Endodermal cell (in vitro differentiated cells): ENCODE results near the gene DNAH6. TPM values are rescaled to one million over a fixed set of nuclear protein-coding genes. Genes with fewer than 3 reads are reported as not detected.
A peak's percentile ranks its signal among the peaks of the same experiment; 100 is the strongest.

ENCODE experiments used
- DNase-seq: peaks from one replicate; pipeline ENCODE4 v3.0.0-alpha.2; 2017
- H3K27ac ChIP-seq: 2 replicates; pipeline ENCODE4 v1.5.1; 2013; ENCODE audit warnings: mild to moderate bottlenecking, low read depth, low read length, moderate library complexity
- H3K27me3 ChIP-seq: 2 replicates; pipeline ENCODE4 v1.6.1; 2013; ENCODE audit warnings: mild to moderate bottlenecking, low read length, moderate library complexity; ENCODE audit not compliant: insufficient read depth, control insufficient read depth, poor library complexity, severe bottlenecking
- H3K36me3 ChIP-seq: 2 replicates; pipeline ENCODE4 v1.7.0; 2013; ENCODE audit warnings: mild to moderate bottlenecking, low read length, moderate library complexity; ENCODE audit not compliant: control insufficient read depth, insufficient read depth
- H3K4me1 ChIP-seq: one replicate; pipeline ENCODE4 v1.7.0; 2013; ENCODE audit warnings: low read length; ENCODE audit not compliant: control insufficient read depth, insufficient read depth
- H3K4me3 ChIP-seq: 2 replicates; pipeline ENCODE4 v1.5.1; 2013; ENCODE audit warnings: mild to moderate bottlenecking, low read length, moderate library complexity
- H3K9ac ChIP-seq: 2 replicates; pipeline ENCODE4 v1.6.1; 2013; ENCODE audit warnings: mild to moderate bottlenecking, low read length, moderate library complexity; ENCODE audit not compliant: poor library complexity, severe bottlenecking; ENCODE audit errors: extremely low read depth
- H3K9me3 ChIP-seq: 2 replicates; pipeline ENCODE4 v1.6.1; 2013; ENCODE audit warnings: mild to moderate bottlenecking, low read length, moderate library complexity; ENCODE audit not compliant: control insufficient read depth
- H3K27ac Mint-ChIP-seq: 2 replicates; pipeline ENCODE4 v1.8.0; 2020; ENCODE audit warnings: mixed read lengths
- H3K27me3 Mint-ChIP-seq: 2 replicates; pipeline ENCODE4 v1.8.0; 2021; ENCODE audit warnings: mild to moderate bottlenecking, mixed read lengths; ENCODE audit not compliant: insufficient read depth
- H3K36me3 Mint-ChIP-seq: 2 replicates; pipeline ENCODE4 v1.8.0; 2020; ENCODE audit warnings: low read depth, mixed read lengths
- H3K4me1 Mint-ChIP-seq: 2 replicates; pipeline ENCODE4 v1.8.0; 2020; ENCODE audit warnings: mixed read lengths
- H3K4me3 Mint-ChIP-seq: 2 replicates; pipeline ENCODE4 v1.8.0; 2020; ENCODE audit warnings: mild to moderate bottlenecking, moderate library complexity, mixed read lengths
- H3K9me3 Mint-ChIP-seq: 2 replicates; pipeline ENCODE4 v1.8.0; 2020; ENCODE audit warnings: mild to moderate bottlenecking, mixed read lengths
- WGBS, 2 experiments: methylation state at CpG; one replicate each; pipeline versions ENCODE4 v1.1.5 to v1.1.7; 2013; ENCODE audit warnings: missing lambda C conversion rate in 2 of 2, mixed read lengths in 1 of 2; ENCODE audit not compliant: insufficient coverage in 1 of 2, insufficient read length in 1 of 2; 5-methylcytosine and 5-hydroxymethylcytosine counted together
- total RNA-seq, 2 donors: library from RNA; stranded (reverse); fragmentation: NEBNext Ultra II Directional in 1 of 2; extraction: Animal tissue kit (Norgen Biotek cat#: 25700) in 1 of 2; gene quantifications; 2 replicates in 1 of 2; 3 replicates in 1 of 2; pipeline ENCODE4 v1.2.1, GENCODE V29; 2021
- TF ChIP-seq, protein P1 (sequence below): fragments of 200-600 bp; sonication (generic); conservative IDR thresholded peaks from 2 replicates; pipeline ENCODE4 v1.5.0; 2021; ENCODE audit warnings: antibody characterized with exemption, mild to moderate bottlenecking

DNAH6 gene
- total RNA-seq, 2 donors from 2014 or later = 1.6 to 2.0 TPM

DNA sequence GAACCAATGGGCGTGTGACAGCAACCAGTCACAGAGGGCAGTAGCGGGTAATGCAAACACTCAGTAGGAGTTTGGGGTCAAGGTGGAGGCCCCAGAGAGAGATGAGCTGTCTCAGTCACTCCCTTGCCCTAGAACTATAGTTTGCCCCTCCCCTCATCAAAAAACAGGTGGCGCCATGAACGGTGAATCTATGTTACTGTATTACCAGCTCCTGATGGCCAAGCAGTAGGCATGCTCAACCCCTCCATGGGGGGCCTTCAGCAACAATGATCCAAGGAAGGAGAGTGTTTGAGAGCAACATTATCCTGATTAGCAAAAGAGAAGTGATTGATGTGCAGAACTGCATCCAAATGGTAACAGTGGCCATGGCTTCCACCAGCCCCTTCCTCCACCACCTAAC is 334.2 kb downstream of the DNAH6 start:
- TF ChIP-seq, protein P1, sequence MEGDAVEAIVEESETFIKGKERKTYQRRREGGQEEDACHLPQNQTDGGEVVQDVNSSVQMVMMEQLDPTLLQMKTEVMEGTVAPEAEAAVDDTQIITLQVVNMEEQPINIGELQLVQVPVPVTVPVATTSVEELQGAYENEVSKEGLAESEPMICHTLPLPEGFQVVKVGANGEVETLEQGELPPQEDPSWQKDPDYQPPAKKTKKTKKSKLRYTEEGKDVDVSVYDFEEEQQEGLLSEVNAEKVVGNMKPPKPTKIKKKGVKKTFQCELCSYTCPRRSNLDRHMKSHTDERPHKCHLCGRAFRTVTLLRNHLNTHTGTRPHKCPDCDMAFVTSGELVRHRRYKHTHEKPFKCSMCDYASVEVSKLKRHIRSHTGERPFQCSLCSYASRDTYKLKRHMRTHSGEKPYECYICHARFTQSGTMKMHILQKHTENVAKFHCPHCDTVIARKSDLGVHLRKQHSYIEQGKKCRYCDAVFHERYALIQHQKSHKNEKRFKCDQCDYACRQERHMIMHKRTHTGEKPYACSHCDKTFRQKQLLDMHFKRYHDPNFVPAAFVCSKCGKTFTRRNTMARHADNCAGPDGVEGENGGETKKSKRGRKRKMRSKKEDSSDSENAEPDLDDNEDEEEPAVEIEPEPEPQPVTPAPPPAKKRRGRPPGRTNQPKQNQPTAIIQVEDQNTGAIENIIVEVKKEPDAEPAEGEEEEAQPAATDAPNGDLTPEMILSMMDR = no peak
- WGBS, 2 experiments = 87 to 100% methylated on average over 1 to 4 of the region's 4 CpGs
- Histone ChIP-seq H3K4me1 (peaks cover 8% of the 10 kb centered on the region), H3K27me3 (peaks cover 19% of the 10 kb centered on the region), H3K4me3 (no peak overlapping the region), H3K36me3 (no peaks in the 10 kb centered on the region), H3K9ac (no peak overlapping the region), H3K27ac (no peak overlapping the region), H3K9me3 (no peaks in the 10 kb centered on the region)
- peaks cover 12% of the 10 kb centered on the region for H3K4me1 Mint-ChIP-seq
- no peaks in the 10 kb centered on the region for H3K9me3 Mint-ChIP-seq
- no peaks in the 10 kb centered on the region for H3K36me3 Mint-ChIP-seq
- H3K4me3 Mint-ChIP-seq = no peak overlapping the region
- peaks cover 42% of the 10 kb centered on the region for H3K27me3 Mint-ChIP-seq
- H3K27ac Mint-ChIP-seq = no peak overlapping the region
- peak; percentile 39 for DNase-seq

DNA sequence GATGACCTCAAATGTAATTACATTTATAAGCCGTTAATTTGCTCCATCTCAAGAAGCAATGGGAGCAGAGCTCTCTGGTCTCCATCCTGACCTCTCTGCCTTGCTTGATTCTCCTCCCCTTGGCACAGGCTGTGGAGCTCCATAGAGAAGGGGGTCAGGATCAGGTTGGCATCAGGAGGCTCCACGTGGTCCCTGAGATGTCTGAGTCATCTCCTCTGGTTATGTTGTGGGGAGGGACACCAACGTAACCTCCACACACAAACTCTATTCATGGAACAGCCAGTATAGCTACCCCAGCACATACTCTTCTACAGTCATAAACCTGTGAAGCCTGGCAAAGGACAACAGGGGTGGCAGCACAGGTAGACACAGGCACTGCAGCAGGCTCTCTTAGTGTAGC is 335.6 kb downstream of the DNAH6 start:
- no peak overlapping the region for H3K4me3 Mint-ChIP-seq
- H3K9me3 Mint-ChIP-seq = no peaks in the 10 kb centered on the region
- H3K36me3 Mint-ChIP-seq = no peaks in the 10 kb centered on the region
- WGBS, 2 experiments = 71% methylated on average over 3 of the region's 3 CpGs; no CpG with 5 or more reads in 1 of the 2 experiments
- H3K27me3 Mint-ChIP-seq = peaks cover 50% of the 10 kb centered on the region
- peaks cover 1% of the 10 kb centered on the region for H3K4me1 ChIP-seq
- H3K4me3 ChIP-seq = no peak overlapping the region
- DNase-seq = no peak
- H3K4me1 Mint-ChIP-seq = peaks cover 5% of the 10 kb centered on the region
- TF ChIP-seq, protein P1 = no peak
- H3K36me3 ChIP-seq = no peaks in the 10 kb centered on the region
- no peak overlapping the region for H3K9ac ChIP-seq
- no peak overlapping the region for H3K27ac ChIP-seq
- H3K27me3 ChIP-seq = peaks cover 19% of the 10 kb centered on the region
- no peaks in the 10 kb centered on the region for H3K9me3 ChIP-seq
- no peak overlapping the region for H3K27ac Mint-ChIP-seq

DNA sequence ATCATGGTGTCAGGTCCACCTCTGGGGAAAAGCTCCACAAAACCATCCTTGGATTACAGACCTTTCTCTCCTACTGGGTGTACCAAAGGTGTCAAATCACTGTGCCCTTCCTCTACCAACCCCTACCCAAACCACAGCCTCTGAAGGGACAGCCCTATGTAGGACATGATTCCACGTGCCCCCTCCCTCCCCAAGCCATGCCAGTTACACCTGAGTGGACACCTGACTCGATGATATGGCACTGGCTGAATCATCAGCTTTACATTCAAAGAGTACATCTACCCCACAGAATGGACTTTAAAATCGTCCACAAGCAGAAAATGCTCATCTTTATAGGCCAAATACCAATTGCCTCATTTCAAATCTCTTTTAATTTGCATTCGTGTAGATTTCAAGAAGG is 338.6 kb downstream of the DNAH6 start:
- peaks cover 2% of the 10 kb centered on the region for H3K4me1 Mint-ChIP-seq
- no peak overlapping the region for H3K9ac ChIP-seq
- 83 to 84% methylated on average over 4 of the region's 4 CpGs for WGBS, 2 experiments

More for the DNA sequence above, 338.6 kb downstream of the DNAH6 start:
- Mint-ChIP-seq H3K9me3 (no peaks in the 10 kb centered on the region), H3K4me3 (no peak overlapping the region), H3K36me3 (no peaks in the 10 kb centered on the region), H3K27me3 (peaks cover 38% of the 10 kb centered on the region), H3K27ac (no peak overlapping the region)
- Histone ChIP-seq H3K27ac (no peak overlapping the region), H3K4me1 (no peaks in the 10 kb centered on the region), H3K4me3 (no peak overlapping the region), H3K36me3 (no peaks in the 10 kb centered on the region), H3K27me3 (peaks cover 3% of the 10 kb centered on the region), H3K9me3 (no peaks in the 10 kb centered on the region)
- TF ChIP-seq, protein P1 = no peak
- DNase-seq = peak; percentile 20
